ENCODE measurements around the gene TSHB.
"Not testable (repeated sequence)": the region's sequence is repeated elsewhere in the genome, so short reads cannot be mapped to it uniquely, and the experiment has no call there.

TSHB gene

DNA sequence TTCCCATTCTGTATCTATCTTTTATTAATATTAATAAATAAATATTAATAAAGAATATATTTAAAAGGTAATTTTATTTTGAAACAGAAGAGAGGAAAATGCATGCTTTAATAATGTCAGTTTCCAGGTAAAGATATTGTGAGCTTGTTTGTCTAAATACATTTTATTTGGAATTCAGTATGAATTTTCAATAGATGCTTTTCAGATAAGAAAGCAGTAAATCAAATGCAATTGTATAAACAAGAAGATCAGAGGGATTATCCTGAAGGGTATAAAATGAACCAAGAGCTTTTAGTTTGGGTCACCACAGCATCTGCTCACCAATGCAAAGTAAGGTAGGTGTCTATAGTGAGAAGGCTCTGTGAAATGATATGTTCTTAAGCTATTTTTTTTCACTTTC, at the start of gene TSHB:
Gene TSHB, plus strand, starts transcription at position 301 of the 400 bp plus-strand sequence. CDS start 3,537 bp downstream, outside the sequence.
- no peak for DNase-seq

DNA sequence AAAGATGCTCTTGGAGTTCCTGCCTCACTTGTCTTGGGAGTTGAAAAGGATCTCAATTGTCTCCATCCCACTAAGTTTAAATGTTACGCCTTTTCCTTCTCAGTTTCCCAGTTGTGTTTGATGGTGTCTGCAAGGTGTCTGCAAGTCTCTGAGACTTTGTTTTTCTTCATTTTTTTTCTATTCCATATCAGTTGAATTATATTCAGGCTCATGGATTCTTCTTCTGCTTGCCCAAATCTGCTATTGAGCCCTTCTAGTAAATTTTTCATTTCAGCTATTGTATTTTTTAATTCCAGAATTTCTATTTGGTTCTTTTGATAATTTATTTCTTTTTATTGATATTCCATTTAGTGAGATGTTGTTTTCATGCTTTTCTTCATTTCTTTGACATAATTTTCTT, 47.4 kb upstream of the TSHB start:
- no peak for DNase-seq

DNA sequence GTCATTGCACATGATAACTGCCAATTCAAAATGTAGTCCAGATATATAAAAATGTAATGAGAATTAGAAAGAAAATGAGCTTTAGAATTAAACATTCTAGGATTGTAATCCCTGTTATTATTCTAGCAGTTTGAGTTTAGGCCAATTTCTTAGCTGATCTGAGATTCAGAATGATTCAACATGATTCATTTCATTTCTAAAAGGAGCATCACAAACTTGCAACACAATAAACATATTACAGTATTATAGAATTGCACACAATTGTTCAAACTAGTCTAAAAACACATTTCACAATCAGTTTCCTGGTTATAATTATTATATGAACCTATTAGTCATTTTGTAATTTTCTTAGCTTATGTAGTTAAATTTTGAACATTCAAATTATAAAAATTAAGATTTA, 43.3 kb upstream of the TSHB start:
- no peak for DNase-seq

DNA sequence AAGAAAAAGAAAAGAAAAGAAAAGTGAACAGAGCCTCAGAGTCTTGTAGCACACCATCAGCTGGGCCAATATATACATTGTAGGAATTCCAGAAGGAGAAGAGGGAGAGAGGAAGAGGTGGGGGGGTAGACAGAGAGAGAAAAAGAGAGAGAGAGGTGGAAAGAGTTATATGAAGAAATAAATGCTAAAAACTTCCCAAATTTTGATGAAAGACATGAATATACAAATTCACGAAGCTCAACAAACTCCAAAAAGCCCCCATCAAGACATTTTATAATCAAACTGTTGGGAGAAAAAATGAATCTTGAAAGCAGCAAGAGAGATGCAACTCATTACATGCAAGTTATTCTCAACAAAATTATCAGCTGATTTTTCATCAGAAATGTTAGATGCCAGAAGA, 41.5 kb upstream of the TSHB start:
- no peak for DNase-seq

GRCh38 chr1:114997510-114998289, 31.9 kb upstream of the TSHB start:
- no peak for DNase-seq

- DNase-seq, result no peak
These were observed 23.4 kb upstream of the TSHB start for GRCh38 chr1:115006191-115006590.

- no peak for DNase-seq
These were observed 17.6 kb upstream of the TSHB start for GRCh38 chr1:115012006-115012405.

DNA sequence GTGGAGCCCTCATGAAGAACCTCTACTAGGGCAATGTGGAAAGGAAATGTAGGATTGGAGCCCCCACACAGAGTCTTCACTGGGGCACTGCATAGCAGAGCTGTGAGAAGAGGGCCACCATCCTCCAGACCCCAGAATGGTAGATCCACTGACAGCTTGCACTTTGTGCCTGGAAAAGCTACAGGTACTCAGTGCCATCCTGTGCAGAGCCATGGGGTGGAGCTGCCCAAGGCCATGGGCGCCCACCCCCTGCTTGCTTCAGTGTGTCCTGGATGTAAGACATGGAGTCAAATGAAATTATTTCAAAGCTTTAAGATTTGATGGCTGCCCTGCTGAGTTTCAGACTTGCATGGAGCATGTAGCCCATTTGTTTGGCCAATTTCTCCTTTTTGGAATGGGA, 17.2 kb upstream of the TSHB start:
- DNase-seq, result no peak

DNA sequence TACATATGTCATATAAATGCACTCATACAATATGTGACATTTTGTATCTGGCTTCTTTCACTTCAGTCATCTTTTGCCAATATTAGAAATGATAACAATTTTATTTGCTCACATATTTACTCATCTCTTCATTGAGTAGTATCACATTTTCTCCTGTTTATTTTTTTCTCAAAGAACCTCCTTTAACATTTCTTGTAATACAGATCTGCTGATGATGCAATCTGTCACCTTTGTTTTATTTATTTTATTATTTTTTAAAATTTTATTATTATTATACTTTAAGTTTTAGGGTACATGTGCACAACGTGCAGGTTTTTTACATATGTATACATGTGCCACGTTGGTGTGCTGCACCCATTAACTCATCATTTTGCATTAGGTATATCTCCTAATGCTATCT, 15.8 kb upstream of the TSHB start:
- DNase-seq, result no peak

DNA sequence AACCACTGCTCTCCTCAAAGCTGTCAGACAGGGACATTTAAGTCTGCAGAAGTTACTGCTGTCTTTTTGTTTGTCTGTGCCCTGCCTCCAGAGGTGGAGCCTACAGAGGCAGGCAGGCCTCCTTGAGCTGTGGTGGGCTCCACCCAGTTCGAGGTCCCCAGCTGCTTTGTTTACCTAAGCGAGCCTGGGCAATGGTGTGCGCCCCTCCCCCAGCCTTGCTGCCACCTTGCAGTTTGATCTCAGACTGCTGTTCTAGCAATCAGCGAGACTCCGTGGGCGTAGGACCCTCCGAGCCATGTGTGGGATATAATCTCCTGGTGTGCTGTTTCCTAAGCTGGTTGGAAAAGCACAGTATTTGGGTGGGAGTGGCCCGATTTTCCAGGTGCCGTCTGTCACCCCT, 10.1 kb upstream of the TSHB start:
- DNase-seq, result not testable (repeated sequence)

GRCh38 chr1:115021145-115021544, 8.5 kb upstream of the TSHB start:
- no peak for DNase-seq

- DNase-seq, result no peak
These were observed 6.0 kb upstream of the TSHB start for GRCh38 chr1:115023593-115023992.

GRCh38 chr1:115031595-115031994, 2.0 kb downstream of the TSHB start:
- no peak for DNase-seq

DNA sequence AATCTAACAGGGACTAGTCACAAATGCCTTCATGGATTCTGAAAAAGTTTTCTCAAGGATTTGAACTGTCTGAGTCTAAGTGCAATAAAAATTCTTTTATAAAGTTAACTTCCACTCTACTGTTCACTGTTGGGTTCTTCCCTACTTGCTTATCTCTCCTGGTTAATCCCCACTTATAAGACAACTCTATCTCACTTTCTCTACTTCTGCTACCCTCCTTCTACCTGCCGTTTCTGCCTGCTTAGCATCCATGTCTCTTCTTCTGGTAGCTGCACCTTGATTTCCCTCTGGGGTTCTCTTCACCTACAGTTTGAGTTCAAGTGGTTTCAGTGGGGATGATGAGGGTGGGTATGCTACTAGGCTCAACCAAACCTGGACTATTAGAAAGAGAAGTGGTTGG, 6.0 kb downstream of the TSHB start:
- no peak for DNase-seq

GRCh38 chr1:115036814-115037507, 7.3 kb downstream of the TSHB start:
- DNase-seq, result no peak

- DNase-seq, result no peak
These were observed 10.9 kb downstream of the TSHB start for GRCh38 chr1:115040501-115040900.

DNA sequence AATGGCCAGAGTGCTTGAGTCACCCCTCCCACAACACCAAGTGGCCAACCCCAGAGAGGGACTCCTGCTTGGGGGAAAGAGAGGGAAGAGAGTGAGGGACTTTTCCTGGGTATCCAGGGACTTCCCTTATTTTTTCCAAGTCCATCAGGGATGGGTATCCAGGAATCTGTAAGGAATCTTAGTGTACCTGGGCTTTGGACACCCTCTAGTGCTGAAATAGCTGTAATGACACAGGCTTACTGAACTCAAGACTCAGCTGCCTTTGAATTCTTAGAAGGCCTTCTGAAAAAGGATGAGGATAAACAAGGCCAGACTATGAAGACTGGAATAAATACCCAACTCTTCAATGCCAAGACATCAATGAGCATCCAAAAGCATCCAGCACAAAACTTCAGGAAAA, 12.0 kb downstream of the TSHB start:
- DNase-seq, result no peak

GRCh38 chr1:115046751-115047150, 17.1 kb downstream of the TSHB start:
- no peak for DNase-seq

DNA sequence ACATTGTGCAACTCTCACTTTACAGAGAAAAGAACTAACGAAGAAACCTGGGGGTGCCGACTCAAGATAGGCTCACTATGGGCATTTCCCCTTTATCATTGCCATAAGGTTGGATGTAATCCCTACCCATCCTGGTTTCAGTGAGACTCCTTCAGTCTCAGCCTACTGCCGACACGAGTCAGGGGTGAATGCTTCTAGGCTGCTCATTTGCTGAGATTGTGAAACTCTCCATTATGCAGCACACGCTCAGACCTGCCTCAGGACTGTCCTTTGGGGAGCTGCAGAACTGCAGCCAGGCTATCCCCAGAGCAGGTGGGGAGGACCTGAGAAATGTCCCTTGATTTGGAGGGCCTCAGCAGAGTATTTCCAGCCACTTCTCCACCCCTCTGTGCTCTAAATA, 22.2 kb downstream of the TSHB start:
- DNase-seq, result no peak

DNA sequence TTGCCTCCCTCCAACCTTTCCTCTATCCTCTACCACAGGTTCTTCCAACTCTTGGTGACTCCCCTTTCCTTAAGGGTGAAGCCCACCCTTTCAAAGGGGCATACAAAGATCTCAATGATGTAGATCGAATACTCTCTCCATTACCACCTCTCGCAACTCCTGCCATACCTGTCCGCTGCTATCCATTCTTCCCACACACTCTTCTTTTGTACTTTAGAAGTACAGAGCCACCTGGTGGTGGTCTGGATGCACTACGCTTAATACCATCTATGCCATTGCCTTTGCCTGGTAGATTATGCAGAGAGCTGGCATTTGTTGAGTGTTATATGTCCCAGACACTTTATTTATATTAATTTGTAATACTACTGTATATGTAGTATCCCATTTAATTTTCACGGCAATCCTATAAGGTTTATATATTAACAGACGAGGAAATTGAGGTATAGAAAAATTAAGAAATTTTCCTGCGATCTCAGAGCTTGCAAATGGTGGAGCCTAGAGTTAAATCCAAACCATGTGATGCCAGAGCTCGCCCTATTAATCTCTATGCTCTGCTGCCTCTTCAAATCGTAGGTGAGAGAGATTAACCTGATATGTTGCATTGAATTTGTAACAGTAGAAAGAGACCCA, 22.9 kb downstream of the TSHB start:
- peak; percentile 73 for DNase-seq

GRCh38 chr1:115056395-115056798, 26.8 kb downstream of the TSHB start:
- DNase-seq, result no peak

DNA sequence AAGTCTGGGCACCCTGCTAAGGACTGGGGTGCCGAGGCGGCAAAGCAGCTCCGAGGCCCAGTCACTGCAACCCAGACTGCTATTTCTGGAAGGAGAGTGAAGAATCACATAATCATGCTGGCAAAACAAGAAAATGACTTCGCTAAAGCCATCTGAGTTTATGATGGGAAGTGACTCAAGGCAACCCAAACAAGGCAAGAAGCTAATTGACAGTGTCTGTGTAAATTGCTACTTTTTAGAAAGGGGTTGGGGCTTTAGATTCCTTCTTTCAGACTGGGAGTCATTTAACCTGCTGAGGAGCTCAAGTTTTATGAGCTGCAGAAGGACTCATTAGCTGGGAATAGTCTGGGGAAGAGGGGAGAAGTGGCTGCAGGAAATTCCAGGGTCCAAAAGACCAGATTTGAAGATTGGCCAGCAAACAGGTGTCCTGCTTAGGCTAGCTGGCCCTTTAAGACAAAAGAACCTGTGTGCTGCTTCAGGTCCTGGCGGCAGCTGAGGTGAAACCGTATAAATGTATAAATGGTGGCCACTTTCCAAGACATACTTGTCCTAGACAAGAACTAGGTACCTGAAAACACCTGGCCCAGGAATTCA, 28.1 kb downstream of the TSHB start:
- no peak for DNase-seq

DNA sequence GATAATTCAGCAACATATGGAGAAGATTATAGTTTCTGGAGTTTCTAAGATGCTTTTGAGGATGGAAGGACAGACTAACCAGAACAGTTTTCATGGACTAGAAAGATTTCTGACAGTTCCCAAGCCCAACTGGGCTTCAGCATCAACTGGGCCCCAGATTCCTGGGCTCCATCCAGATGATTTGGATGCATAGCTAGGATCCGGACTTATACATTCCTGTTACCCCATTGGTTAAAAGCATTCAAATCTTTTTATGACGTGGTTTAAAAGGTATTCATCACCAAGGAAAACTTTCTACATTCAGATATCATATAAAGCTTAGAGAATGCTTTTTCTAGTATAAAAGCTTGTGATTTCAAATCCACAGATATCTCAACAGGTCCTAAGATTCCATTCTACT, 29.7 kb downstream of the TSHB start:
- no peak for DNase-seq

DNA sequence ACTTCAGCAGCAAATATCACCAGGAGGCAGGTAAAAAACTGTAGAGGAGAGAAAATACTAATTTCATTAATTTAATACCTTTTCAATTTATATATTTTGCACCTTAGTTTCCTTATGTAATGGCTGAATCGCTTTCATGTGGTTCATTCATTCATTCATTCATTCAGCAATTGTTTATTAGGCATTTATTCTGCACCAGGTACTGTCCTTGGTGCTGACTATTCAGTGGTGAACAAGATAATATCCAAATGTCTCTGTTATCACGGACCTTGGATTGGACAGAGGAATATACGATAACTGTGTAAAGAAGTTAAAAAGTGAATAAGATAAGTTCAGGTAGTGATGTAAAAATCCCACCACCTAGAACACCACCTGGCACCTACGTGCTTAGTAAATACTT, 30.9 kb downstream of the TSHB start:
- no peak for DNase-seq
